Fibroblast of skin of scalp (primary cell): ENCODE results near the gene SLC2A6.
"Not testable (repeated sequence)": the region's sequence is repeated elsewhere in the genome, so short reads cannot be mapped to it uniquely, and the experiment has no call there.

Experiments used
- DNase-seq: peaks from one replicate; pipeline ENCODE4 v3.0.0-alpha.2; 2013

The SLC2A6 gene

DNA sequence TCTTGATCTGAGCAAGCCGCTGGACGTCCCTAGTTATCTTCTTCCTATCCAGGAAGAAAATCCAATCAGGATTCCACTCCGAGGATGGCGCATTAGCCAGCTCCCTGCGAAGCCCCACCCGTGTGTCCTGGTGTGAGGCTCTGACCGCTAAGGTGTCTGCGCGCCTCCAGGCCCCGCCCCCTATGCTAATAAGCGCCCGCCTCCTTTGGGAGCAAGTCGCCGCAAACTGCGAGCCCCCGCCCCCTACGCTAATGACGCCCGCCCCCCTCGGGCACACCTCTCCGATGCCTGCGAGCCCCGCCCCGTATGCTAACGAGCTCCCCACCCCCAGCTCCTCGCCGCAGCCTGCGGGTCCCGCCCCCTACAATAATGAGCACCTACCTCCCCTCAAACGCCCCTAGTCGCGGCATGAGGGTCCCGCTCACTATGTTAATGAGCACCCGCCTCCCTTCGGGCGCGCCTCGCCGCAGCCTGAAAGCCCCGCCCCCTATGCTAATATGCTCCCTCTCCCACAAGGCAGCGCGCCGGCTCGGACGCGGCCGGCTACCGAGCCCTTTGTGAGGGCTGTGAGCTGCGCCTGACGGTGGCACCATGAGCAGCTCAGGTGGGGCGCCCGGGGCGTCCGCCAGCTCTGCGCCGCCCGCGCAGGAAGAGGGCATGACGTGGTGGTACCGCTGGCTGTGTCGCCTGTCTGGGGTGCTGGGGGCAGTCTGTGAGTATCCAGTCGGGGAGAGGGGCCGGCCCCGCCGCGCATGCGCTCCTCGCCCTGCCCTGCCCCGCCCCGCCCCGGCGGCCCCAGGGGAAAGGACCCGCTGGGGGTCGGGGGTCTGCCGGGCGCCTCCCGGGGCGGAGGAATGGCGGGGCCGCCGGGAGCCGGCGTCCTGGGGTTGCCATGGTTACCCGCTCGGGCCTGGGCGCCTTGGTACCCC lies 19.2 kb downstream of the SLC2A6 start, which contains the start of gene CACFD1:
CACFD1 (plus strand) TSS at position 503 of the 929 bp plus-strand sequence; CDS start at position 592, 89 bp downstream.
- peak; percentile 90 for DNase-seq

DNA sequence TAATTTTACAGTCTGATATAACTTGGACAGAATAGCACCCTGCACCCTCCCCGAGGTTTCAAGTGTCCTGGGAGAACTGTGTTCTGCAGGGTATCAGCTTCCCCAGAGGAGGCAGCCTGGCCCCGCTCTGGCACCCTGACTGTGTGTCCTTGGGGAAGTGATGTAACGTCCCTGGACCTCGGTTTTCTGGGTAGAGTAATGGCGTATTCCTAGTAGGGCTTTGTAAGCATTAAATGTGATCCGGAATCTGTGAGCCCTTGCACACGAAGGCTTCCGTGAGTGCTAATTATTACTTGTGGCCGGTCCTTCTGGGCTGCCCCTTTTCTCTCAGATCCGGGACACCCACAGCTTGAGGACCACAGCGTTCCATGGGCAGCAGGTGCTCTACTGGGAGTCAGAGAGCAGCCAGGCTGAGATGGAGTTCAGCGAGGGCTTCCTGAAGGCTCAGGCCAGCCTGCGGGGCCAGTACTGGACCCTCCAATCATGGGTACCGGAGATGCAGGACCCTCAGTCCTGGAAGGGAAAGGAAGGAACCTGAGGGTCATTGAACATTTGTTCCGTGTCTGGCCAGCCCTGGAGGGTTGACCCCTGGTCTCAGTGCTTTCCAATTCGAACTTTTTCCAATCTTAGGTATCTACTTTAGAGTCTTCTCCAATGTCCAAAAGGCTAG lies 20.1 kb downstream of the SLC2A6 start:
- no peak for DNase-seq

DNA sequence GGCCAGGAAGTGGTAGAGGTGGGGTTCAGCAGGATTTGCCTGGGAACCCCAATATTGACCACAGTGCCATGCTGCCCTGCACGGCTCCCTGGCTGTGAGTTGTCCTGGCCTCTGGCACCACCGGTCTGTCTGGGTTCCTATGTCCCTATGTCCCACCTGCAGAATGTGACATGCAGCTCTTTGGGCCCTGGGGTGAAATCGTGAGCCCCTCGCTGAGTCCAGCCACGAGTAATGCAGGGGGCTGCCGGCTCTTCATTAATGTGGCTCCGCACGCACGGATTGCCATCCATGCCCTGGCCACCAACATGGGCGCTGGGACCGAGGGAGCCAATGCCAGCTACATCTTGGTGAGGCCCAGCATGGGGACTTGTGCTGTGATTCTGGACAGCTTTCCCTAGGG lies 21.2 kb downstream of the SLC2A6 start:
- no peak for DNase-seq

DNA sequence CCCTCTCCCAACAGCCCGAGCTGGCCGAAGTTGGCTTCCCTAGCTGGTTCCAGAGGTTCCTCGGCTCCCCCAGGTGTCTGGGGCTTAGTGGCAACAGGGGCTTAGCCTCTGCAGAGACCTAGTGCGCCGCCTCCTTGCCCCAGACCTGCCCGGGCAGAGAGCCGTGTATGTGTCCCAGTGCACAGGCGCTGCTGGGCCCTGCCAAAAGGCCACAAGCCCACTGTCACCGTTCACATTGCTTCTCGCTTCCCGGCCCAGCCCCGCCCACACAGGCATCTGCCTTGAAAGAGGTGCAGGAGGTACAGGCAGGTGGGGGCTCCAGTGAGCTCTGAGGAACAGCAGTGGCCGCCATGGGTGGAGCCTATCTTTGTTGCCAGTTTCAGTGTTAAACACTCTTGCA lies 21.7 kb downstream of the SLC2A6 start:
- DNase-seq: no peak

DNA sequence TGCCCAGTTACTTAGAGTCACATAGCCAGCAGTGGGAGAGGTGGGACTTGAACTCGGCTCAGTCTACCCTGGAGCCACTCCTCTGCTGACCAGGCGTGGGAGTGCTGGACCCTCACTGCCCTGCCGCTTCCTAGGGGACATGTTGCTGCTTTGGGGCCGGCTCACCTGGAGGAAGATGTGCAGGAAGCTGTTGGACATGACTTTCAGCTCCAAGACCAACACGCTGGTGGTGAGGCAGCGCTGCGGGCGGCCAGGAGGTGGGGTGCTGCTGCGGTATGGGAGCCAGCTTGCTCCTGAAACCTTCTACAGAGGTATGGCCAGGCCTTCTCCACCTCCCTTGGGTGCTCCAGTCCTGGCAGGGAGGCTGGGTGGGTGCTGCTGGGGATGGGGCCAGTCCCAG lies 22.5 kb downstream of the SLC2A6 start:
- DNase-seq: no peak

DNA sequence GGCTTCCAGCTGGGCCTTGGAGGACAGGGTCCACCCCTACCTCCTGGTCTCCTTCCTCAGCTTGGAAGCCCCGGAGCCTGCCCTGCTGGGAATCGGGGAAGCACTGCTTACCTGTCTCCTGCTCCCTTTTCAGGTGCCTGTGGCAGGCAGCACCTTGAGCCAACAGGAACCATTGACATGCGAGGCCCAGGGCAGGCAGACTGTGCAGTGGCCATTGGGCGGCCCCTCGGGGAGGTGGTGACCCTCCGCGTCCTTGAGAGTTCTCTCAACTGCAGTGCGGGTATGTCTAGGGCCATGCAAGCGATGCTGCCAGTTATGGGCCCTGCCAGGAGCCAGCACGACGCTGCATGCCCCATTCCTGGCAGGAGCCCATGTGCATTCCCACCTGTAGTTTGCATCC lies 23.0 kb downstream of the SLC2A6 start:
- no peak for DNase-seq

DNA sequence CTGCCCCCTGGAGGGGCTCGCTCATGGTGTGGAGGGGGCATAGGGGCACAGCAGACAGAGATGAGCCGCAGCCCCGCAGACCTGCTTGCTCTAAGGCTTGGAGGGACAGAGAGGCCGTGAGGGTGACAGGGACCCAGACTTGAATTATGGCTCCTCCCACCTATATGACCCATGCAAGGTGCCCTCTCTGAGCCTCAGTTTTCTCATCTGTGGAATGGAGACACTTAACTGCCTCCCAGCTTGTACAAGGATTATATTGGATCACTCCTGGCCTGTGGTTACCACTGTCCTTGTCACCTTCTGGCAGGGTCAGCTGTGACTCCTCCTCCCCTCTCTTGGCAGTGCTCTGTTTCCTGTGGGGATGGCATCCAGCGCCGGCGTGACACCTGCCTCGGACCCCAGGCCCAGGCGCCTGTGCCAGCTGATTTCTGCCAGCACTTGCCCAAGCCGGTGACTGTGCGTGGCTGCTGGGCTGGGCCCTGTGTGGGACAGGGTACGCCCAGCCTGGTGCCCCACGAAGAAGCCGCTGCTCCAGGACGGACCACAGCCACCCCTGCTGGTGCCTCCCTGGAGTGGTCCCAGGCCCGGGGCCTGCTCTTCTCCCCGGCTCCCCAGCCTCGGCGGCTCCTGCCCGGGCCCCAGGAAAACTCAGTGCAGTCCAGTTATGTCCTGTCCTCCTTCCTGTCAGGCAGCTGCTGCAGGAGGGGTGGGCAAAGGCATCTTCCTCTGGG lies 23.8 kb downstream of the SLC2A6 start:
- no peak for DNase-seq

DNA sequence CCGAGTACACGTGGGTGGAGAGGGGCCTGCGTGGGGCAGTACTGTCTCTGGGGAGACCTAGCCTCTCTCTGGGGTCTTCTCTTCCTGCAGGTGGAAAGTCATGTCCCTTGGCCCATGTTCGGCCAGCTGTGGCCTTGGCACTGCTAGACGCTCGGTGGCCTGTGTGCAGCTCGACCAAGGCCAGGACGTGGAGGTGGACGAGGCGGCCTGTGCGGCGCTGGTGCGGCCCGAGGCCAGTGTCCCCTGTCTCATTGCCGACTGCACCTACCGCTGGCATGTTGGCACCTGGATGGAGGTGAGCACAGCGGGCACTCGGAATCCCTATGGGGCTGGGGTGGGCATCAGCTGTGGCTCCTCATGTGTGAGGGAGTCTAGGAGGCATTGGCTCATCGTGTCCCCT lies 24.6 kb downstream of the SLC2A6 start:
- no peak for DNase-seq

DNA sequence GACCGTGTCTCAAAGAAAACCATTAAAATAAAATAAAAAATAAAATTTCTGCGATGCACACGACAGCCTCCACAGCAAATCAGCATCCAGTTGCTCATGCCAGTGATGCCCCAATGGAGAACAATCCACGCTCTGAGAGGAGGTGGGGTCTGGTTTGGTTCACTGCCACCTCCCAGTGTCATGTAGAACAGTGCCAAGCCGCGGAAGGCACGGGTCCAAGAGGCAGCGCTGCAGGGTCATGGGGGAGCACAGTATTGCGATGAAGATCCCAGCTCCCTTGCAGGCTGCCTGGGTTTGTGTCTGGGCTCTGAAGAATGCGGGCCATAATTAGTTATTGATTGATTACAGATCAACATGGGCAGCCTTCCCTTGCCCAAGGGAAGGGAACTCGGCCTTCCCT lies 25.2 kb downstream of the SLC2A6 start:
- DNase-seq: no peak

DNA sequence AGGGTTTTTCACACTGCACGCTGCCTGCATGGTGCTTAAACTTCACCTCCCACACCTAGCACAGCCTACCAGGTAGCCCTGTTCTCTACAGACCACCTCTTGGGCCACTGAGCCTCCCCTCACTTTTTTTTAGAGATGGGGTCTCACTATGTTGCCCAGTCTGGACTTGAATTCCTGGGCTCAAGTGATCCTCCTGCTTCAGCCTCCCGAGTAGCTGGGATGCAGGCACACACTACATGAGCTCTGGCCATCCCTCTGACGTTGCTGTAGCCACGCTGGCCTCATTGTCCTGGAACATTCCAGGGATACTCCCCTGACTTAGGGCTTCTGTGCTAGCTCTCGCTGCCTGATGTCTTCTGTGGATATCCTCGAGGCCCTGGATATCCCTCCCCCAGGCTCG lies 26.3 kb downstream of the SLC2A6 start:
- no peak for DNase-seq

DNA sequence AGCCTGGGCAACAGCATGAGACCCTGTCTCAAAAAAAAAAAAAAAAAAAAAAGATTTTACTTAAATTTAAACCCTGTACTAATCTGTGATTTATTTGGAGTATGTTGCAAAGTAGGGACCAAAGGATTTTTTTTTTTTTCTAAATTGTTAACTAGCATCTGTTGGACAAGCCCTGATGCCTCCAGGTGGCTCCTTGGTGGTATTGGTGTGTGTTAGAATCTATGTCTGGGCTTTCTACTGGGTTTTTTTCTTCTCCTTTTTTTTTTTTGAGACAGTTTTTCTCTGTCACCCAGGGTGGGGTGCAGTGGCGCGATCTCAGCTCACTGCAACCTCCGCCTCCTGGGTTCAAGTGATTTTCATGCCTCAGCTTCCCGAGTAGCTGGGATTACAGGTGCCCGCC lies 27.0 kb downstream of the SLC2A6 start:
- DNase-seq: not testable (repeated sequence)

DNA sequence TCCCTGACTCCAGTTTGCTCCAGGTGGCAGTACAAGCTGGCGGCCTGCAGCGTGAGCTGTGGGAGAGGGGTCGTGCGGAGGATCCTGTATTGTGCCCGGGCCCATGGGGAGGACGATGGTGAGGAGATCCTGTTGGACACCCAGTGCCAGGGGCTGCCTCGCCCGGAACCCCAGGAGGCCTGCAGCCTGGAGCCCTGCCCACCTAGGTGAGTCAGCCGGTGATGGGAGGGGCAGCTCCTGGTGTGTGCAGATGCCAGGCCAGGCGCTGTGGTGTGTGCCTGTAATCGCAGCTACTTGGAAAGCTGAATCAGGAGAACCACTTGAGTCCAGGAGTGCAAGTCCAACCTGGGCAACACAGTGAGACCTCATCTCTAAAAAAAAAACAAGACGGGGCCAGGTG lies 29.1 kb downstream of the SLC2A6 start:
- DNase-seq: no peak

DNA sequence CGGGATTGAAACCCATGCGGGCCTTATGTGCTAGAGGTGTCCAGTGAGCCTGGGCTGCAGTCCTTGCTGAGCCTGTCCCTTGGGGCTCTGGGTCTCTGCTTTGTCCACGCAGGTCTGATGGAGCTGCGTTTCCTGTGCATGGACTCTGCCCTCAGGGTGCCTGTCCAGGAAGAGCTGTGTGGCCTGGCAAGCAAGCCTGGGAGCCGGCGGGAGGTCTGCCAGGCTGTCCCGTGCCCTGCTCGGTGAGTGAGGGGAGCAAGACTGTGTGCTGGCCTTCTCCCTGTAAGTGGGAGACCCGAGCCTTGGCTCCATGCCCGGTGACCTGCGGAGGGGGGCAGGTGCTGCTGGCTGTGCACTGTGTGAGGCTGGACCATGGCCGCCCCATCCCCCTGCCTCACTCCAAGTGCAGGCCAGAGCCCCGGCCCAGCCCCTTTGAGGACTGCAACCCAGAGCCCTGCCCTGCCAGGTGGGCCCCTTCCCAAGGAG lies 30.4 kb downstream of the SLC2A6 start:
- DNase-seq: no peak

DNA sequence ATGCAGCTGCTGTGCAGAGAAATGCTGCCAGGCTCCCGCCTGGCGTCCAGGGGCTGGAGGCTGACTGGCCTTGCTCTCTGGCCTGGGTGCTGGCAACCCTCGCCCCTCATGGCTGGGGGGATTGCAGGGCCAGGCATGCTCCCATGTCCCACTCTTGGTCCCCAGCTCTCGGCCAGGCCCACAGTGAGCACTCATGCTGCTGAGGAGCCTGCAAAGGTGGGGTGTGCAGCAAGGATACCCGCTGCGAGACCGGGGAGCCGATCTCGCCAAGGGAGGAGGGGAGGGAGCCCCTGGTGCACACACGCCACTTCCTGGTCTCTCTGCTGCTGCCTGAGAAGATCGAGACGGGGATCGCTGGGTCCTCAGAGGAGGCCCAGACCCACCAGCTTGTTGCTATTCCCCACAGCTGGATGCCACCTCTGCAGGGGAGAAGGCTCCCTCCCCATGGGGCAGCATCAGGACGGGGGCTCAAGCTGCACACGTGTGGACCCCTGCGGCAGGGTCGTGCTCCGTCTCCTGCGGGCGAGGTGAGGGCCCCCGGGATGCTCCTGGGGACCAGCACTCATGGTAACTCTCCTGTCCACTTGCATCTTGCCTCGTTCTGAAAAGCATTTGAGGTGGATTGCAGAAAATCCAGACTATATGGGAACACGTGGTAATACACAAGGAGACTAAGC lies 33.5 kb downstream of the SLC2A6 start:
- DNase-seq: no peak

DNA sequence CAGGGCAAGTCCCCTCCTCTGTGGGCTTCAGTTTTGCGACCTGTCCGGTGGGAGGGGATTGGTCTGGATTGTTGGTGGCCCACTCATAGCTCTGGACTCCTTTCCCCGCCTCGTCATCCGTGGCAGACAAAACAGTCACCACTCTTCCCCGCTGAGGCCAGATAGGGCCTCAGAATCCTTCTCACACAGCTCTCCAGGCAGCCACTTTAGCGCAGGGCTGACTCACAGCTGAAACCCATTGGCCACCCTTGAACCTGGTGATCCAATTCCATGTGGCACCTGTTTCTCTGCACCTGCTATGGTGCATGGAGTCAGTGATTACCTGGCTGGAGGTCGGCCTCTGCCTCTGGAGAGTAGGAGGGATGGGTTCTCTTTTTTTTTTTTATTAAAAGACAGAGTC lies 34.9 kb downstream of the SLC2A6 start:
- DNase-seq: no peak

DNA sequence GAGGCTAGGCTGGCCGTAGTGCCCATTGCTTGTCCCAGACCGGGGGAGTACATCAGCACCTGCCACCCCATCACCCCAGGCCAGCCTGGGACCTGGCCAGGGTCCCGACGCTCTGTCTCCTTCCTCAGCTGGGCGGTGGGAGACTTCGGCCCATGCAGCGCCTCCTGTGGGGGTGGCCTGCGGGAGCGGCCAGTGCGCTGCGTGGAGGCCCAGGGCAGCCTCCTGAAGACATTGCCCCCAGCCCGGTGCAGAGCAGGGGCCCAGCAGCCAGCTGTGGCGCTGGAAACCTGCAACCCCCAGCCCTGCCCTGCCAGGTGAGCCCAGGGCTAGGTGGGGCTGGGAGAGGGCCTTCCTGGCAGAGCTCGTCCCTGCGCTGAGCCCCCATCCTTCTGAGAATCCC lies 35.7 kb downstream of the SLC2A6 start:
- no peak for DNase-seq

DNA sequence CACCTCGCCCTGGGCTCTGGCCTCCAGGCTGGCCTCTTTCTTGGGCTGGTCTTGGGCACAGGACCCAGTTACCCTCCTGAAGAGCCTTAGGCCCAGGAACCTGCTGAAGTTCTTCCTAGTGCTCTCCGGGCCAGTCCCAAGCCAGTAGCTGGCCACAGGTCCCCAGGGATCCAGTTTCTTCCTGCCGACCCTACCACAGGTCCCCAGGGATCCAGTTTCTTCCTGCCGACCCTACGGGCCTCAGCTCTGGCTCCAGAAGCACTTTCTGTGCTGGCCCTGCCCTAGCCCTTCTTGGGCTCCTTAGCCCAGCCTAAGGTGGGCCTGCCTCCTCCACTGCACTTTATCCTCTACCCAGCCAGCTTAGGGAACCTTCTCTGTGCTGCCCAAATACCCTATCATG lies 37.3 kb downstream of the SLC2A6 start:
- DNase-seq: no peak

DNA sequence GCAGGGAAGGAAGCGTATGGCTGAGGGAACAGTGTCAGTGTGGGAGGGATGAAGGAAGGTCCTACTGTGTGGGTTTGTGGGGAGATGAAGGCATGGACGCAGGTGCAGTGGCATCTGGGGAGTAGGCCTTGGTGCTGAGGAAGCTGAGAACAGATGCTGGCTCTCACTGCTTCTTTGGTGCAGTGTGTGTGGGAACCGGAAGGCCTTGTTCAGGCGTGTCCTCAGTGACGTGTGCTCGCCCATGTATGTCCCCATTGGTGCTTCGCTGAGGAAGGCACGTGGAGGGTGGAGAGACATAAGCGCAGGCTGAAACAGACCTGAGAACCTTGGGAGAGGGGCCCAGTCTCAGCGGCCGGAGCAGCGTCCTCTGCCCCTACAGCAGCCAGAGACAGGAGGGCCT lies 38.0 kb downstream of the SLC2A6 start:
- no peak for DNase-seq

DNA sequence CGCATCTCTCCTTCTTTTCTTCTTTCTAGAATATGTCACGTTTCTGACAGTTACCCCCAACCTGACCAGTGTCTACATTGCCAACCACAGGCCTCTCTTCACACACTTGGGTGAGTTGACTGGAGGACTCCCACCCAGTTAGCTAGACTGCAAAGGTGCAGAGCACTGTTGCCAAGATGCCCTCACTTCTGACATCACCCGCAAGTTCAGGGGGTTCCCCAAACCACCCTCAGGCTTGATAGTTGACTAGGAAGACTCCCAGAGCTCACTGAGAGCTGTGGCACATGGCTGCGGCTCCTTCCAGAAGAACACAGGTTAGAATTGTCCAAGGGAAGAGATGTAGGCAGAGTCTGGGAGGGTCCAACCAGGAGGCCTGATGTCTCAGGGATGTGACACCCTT lies 39.6 kb downstream of the SLC2A6 start:
- no peak for DNase-seq

DNA sequence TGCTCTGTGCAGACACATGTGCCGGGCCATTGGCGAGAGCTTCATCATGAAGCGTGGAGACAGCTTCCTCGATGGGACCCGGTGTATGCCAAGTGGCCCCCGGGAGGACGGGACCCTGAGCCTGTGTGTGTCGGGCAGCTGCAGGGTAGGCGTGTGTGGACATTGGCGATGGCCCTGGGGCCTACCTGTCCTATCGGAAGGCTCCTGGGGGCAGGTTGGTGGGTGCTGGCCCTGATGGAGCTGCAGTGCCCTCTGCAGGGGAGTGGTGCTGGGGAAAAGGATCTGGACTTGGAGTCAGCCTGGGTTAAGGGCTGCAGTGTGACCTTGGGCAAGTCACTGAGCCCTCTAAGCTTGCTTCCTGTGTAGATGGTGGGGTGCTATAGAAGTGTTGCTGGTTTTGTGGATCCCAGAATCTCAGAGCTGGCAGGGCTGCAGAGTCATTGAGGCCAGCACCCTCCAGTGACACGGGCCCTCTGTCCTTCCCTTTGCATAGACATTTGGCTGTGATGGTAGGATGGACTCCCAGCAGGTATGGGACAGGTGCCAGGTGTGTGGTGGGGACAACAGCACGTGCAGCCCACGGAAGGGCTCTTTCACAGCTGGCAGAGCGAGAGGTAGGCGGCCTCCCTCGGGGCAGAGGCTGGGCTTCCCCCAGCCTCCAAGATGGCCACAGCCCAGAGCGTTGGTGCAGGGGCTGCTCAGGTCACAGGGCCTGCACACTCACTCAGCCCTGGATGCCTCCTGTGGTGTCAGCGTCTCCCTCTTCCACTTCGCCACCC lies 41.0 kb downstream of the SLC2A6 start:
- DNase-seq: no peak

DNA sequence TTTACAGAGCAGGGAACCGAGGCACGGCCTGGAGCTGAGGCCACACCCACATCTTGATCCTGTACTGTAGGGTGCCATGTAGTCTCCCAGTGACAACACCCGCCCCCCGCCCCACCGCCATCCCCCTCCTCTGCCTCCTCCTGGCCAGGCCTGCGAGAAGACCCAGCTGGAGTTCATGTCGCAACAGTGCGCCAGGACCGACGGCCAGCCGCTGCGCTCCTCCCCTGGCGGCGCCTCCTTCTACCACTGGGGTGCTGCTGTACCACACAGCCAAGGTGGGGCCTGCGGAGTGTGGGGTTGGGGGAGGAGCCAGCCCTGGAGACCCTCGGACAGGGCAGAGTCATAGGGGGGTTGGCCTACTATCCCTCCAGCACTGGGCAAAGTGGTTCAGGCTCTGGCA lies 42.2 kb downstream of the SLC2A6 start:
- no peak for DNase-seq

DNA sequence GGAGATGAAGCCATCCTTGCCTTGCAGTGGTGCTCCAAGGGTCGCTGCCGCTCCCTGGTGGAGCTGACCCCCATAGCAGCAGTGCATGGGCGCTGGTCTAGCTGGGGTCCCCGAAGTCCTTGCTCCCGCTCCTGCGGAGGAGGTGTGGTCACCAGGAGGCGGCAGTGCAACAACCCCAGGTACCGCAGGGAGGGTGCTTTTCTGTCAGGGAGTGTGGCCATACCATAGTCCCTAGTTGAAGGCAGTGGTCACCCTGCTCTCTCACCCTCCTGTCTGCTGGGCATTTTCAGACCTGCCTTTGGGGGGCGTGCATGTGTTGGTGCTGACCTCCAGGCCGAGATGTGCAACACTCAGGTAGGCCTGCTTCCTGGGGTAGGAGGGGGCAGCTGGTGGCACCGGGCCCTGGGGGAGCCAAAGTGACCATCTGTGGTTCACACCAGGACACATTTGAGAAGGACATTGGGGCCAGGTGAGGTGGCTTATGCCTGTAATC lies 45.5 kb downstream of the SLC2A6 start:
- DNase-seq: no peak
